ENCODE data around the gene ABCA3. TPM values are rescaled to one million over a fixed set of nuclear protein-coding genes. Genes with fewer than 3 reads are reported as not detected.
"Not testable (repeated sequence)": the region's sequence is repeated elsewhere in the genome, so short reads cannot be mapped to it uniquely, and the experiment has no call there.

ABCA3 gene
- total RNA-seq, 6 donors from 2014 or later = 337 to 619 (median 455) TPM

DNA sequence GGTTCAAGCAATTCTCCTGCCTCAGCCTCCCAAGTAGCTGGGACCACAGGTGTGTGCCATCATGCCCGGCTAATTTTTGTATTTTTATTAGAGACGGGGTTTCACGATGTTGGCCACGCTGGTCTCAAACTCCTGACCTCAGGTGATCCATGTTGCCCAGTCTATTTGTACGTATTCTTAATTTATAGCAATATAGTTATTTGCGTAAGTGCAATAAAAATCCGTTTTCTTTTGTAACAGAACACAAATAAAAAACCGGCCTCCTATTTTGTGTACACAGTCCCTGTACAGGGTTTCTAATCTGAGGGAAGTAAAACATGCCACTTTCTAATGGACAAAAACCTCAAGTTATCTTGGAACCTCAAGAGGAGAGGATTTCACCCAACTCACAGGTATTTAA lies 80.3 kb downstream of the ABCA3 start:
- H3K27ac ChIP-seq = no peak overlapping the region
- H3K4me3 ChIP-seq = no peak overlapping the region
- no peaks in the 10 kb centered on the region for H3K27me3 ChIP-seq
- peaks cover 0 to 11% (median 4%) of the 10 kb centered on the region in 4 donors for H3K4me1 ChIP-seq
- no peaks in the 10 kb centered on the region for H3K9me3 ChIP-seq
- H3K36me3 ChIP-seq = peaks cover 54 to 91% (median 86%) of the 10 kb centered on the region in 4 donors
- WGBS, 2 donors = 97% methylated on average over 8 of the region's 8 CpGs
- DNase-seq = no peak
- ATAC-seq (ENCODE audit: low FRiP score in 2 of 2) = no peak
- TF ChIP-seq EP300 (IDR thresholded peaks at IDR 0.05) = no peak
- no peak for TF ChIP-seq POLR2AphosphoS5 (IDR thresholded peaks at IDR 0.05)
- TF ChIP-seq POLR2A (IDR thresholded peaks at IDR 0.05) = no peak
- TF ChIP-seq, protein P1, sequence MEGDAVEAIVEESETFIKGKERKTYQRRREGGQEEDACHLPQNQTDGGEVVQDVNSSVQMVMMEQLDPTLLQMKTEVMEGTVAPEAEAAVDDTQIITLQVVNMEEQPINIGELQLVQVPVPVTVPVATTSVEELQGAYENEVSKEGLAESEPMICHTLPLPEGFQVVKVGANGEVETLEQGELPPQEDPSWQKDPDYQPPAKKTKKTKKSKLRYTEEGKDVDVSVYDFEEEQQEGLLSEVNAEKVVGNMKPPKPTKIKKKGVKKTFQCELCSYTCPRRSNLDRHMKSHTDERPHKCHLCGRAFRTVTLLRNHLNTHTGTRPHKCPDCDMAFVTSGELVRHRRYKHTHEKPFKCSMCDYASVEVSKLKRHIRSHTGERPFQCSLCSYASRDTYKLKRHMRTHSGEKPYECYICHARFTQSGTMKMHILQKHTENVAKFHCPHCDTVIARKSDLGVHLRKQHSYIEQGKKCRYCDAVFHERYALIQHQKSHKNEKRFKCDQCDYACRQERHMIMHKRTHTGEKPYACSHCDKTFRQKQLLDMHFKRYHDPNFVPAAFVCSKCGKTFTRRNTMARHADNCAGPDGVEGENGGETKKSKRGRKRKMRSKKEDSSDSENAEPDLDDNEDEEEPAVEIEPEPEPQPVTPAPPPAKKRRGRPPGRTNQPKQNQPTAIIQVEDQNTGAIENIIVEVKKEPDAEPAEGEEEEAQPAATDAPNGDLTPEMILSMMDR (IDR thresholded peaks at IDR 0.05) = no peak

DNA sequence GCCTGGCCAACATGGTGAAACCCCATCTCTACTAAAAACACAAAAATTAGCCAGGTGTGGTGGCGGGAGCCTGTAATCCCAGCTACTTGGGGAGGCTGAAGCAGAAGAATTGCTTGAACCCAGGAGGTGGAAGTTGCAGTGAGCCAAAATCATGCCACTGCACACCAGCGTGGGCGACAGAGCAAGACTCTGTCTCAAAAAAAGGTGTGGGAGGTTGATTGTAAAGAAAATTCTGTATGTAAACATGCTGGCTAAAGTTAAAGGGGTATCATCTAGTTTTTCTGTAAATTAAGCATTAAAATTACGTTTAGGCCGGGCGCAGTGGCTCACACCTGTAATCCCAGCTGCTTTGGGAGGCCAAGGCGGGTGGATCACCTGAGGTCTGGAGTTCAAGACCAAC lies 82.0 kb downstream of the ABCA3 start:
- H3K4me3 ChIP-seq; H3K27me3 ChIP-seq; H3K9me3 ChIP-seq; H3K27ac ChIP-seq; DNase-seq; ATAC-seq (ENCODE audit: low FRiP score in 2 of 2); H3K4me1 ChIP-seq: not testable (repeated sequence)
- 96 to 97% methylated on average over 7 of the region's 7 CpGs for WGBS, 2 donors
- peaks cover 61 to 100% (median 94%) of the 10 kb centered on the region in 4 donors for H3K36me3 ChIP-seq

DNA sequence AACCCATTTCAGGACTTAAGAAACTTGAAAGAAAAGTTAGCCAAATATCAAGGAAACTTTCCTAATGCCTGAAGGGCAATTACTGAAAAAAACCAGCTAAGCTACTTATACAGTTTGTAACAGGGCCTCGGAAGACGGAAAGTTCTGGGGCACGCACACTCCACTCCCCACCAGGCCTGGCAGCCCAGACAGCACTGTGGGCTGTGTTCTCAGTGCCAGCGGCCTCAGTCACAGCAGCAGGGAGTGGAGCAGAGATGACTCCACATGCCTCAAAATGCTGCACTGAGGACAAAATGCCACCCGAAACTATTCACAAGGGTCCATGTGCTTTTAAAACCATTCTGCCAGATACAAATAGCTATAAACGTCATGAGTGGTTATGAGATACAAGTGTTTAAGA lies 82.8 kb downstream of the ABCA3 start:
- no peak for TF ChIP-seq EP300 (IDR thresholded peaks at IDR 0.05)
- no peak overlapping the region for H3K27ac ChIP-seq
- H3K4me1 ChIP-seq = no peaks in the 10 kb centered on the region
- WGBS, 2 donors = 91 to 98% methylated on average over 6 of the region's 6 CpGs
- H3K27me3 ChIP-seq = no peaks in the 10 kb centered on the region
- H3K9me3 ChIP-seq = no peaks in the 10 kb centered on the region
- no peak for DNase-seq
- ATAC-seq (ENCODE audit: low FRiP score in 2 of 2) = no peak
- no peak overlapping the region for H3K4me3 ChIP-seq
- peaks cover 54 to 100% (median 92%) of the 10 kb centered on the region in 4 donors for H3K36me3 ChIP-seq

DNA sequence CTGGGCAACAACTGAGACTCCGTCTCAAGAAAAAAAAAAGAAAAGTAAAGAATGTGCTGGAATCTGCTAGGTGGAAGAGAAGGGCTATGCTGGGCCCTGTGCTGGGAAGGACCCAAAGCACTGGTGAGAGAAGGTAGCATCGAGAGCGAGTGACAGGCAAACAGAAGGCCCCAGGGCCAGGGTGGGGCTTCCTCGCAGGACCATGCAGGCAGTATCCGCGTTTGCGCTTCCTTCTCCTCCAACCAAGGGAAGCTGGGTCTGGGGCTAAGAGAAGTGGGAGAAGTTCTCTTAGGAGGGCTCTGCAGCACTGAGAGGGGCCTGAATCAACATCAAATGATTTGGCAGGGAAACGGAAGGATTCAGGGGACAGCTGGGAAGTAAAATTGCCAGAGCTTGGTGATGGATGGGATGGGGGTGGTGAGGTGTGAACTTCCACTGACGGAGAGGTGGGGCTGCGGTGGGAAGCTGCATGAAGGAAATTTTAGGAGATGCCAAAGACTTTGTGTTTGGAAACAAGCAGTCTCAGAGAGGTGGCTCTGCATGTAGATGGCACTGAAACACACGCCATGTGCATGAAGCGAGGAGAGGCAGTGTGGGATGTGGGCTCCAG lies 83.9 kb downstream of the ABCA3 start:
- no peaks in the 10 kb centered on the region for H3K27me3 ChIP-seq
- TF ChIP-seq POLR2AphosphoS5 (IDR thresholded peaks at IDR 0.05) (no peak), POLR2A (IDR thresholded peaks at IDR 0.05) (no peak), EP300 (IDR thresholded peaks at IDR 0.05) (no peak)
- TF ChIP-seq, protein P1 (IDR thresholded peaks at IDR 0.05) = no peak
- H3K27ac ChIP-seq = no peak overlapping the region
- ATAC-seq (ENCODE audit: low FRiP score in 2 of 2) = no peak
- no peaks in the 10 kb centered on the region for H3K9me3 ChIP-seq
- no peak overlapping the region for H3K4me3 ChIP-seq
- WGBS, 2 donors = 86 to 90% methylated on average over 12 of the region's 12 CpGs
- peaks cover 6 to 9% (median 7%) of the 10 kb centered on the region in 4 donors for H3K4me1 ChIP-seq
- peaks cover 44 to 90% (median 82%) of the 10 kb centered on the region in 4 donors for H3K36me3 ChIP-seq
- no peak for DNase-seq

DNA sequence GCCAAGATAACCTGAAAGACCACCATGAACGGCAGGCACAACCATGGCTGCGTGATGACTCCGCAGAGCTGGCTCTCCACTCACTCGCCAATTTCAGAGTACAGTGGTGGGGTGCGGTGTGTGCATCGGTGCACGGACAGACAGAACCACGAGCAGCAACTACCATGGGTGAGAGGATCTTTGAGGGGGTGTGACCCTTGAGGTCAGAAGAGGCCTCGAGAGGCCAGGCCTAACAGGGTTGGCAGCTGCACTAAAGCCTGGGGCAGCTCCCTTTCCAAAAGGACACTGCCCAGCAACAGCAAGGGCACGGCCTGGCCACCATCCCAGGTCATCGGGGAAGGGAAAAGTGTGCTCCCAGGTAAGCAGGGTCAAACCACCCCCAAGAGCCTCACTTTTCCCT lies 87.2 kb downstream of the ABCA3 start:
- H3K27ac ChIP-seq = no peak overlapping the region
- no peak overlapping the region for H3K4me3 ChIP-seq
- ATAC-seq (ENCODE audit: low FRiP score in 2 of 2) (no peak), DNase-seq (no peak)
- peaks cover 16 to 22% (median 18%) of the 10 kb centered on the region in 4 donors for H3K4me1 ChIP-seq
- peaks cover 31 to 57% (median 52%) of the 10 kb centered on the region in 4 donors for H3K36me3 ChIP-seq
- no peaks in the 10 kb centered on the region for H3K27me3 ChIP-seq
- TF ChIP-seq, protein P1 (IDR thresholded peaks at IDR 0.05) = no peak
- TF ChIP-seq POLR2AphosphoS5 (IDR thresholded peaks at IDR 0.05) (no peak), EP300 (IDR thresholded peaks at IDR 0.05) (no peak), POLR2A (IDR thresholded peaks at IDR 0.05) (no peak)
- no peaks in the 10 kb centered on the region for H3K9me3 ChIP-seq
- WGBS, 2 donors = 88% methylated on average over 11 of the region's 11 CpGs

DNA sequence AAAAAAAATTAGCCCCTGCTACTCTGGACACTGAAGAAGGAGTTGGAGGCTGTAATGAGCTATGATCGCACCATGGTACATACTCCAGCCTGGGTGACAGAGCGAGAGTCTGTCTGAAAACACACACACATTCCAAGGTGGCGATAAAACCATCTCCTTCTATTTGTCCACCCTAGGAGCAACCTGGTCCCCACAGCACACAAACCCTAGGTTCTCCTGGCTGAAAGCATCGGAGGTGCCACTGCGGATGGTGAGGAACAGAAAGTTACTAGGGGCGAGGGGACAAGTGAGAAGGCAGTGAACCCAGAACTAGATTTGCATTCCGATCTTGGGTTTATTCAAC lies 87.8 kb downstream of the ABCA3 start:
- TF ChIP-seq POLR2A (IDR thresholded peaks at IDR 0.05) = no peak
- no peak for TF ChIP-seq POLR2AphosphoS5 (IDR thresholded peaks at IDR 0.05)
- TF ChIP-seq, protein P1 (IDR thresholded peaks at IDR 0.05) = no peak
- TF ChIP-seq EP300 (IDR thresholded peaks at IDR 0.05) = no peak
- Histone ChIP-seq H3K36me3 (peaks cover 31 to 52% (median 48%) of the 10 kb centered on the region in 4 donors), H3K9me3 (no peaks in the 10 kb centered on the region), H3K27ac (no peak overlapping the region), H3K4me1 (peaks cover 16 to 22% (median 18%) of the 10 kb centered on the region in 4 donors), H3K27me3 (no peaks in the 10 kb centered on the region), H3K4me3 (no peak overlapping the region)
- WGBS, 2 donors = 94% methylated on average over 7 of the region's 7 CpGs
- DNase-seq (no peak), ATAC-seq (ENCODE audit: low FRiP score in 2 of 2) (no peak)

Data from upper lobe of left lung (tissue), 6 donors.